Keratinocyte (primary cell): ENCODE measurements around the gene SYK. TPM values are rescaled to one million over a fixed set of nuclear protein-coding genes. Genes with fewer than 3 reads are reported as not detected.

Experiments
- DNase-seq: peaks from one replicate; pipeline ENCODE4 v3.0.0-alpha.2; 2011; ENCODE audit warnings: low read depth, missing footprints, low spot score
- FAIRE-seq: peaks from 2 replicates; lab custom pipeline; 2011; peaks lifted over from hg19 to GRCh38; lab: Jason Lieb, UNC
- H2AFZ ChIP-seq: 2 replicates; pipeline ENCODE4 v1.6.0; 2012; ENCODE audit warnings: low read length, control low read depth, inconsistent platforms; ENCODE audit not compliant: control insufficient read depth
- H3K27ac ChIP-seq: 2 replicates; pipeline ENCODE4 v1.5.1; 2011; ENCODE audit warnings: low read length; ENCODE audit not compliant: control insufficient read depth, insufficient read depth
- H3K27me3 ChIP-seq: 3 replicates; pipeline ENCODE4 v1.6.0; 2011; ENCODE audit warnings: low read length; ENCODE audit not compliant: control insufficient read depth, insufficient read depth; ENCODE audit errors: extremely low read depth
- H3K36me3 ChIP-seq, 2 experiments: 2 replicates in 1 of 2; 3 replicates in 1 of 2; pipeline ENCODE4 v1.5.1; 2011; ENCODE audit warnings: low read length in 2 of 2, mild to moderate bottlenecking in 1 of 2; ENCODE audit not compliant: control insufficient read depth in 2 of 2, insufficient read depth in 2 of 2; ENCODE audit errors: extremely low read depth in 1 of 2
- H3K4me1 ChIP-seq: 3 replicates; pipeline ENCODE4 v1.5.1; 2011; ENCODE audit warnings: low read length; ENCODE audit not compliant: control insufficient read depth, insufficient read depth; ENCODE audit errors: extremely low read depth
- H3K4me2 ChIP-seq: 3 replicates; pipeline ENCODE4 v1.6.0; 2011; ENCODE audit warnings: low read depth, low read length; ENCODE audit not compliant: control insufficient read depth, insufficient read depth; ENCODE audit errors: extremely low read depth
- H3K4me3 ChIP-seq, 3 experiments: fragments of 200-600 bp in 1 of 3; sonication (generic) in 1 of 3; 2 replicates in 2 of 3; 3 replicates in 1 of 3; pipeline ENCODE4 v1.5.1; 2011 to 2016; ENCODE audit warnings: low read length in 3 of 3, mild to moderate bottlenecking in 3 of 3, control low read depth in 2 of 3, inconsistent platforms in 1 of 3, low read depth in 1 of 3, mixed read lengths in 1 of 3, mixed run types in 1 of 3, moderate library complexity in 1 of 3; ENCODE audit not compliant: control insufficient read depth in 2 of 3, insufficient read depth in 2 of 3; ENCODE audit errors: extremely low read depth in 1 of 3
- H3K79me2 ChIP-seq: 2 replicates; pipeline ENCODE4 v1.6.0; 2012; ENCODE audit warnings: low read length; ENCODE audit not compliant: control insufficient read depth, insufficient read depth
- H3K9ac ChIP-seq: 3 replicates; pipeline ENCODE4 v1.6.0; 2011; ENCODE audit warnings: low read length; ENCODE audit not compliant: control insufficient read depth, insufficient read depth; ENCODE audit errors: extremely low read depth
- H3K9me1 ChIP-seq: 3 replicates; pipeline ENCODE4 v1.6.0; 2011; ENCODE audit warnings: low read length; ENCODE audit not compliant: control insufficient read depth, insufficient read depth; ENCODE audit errors: extremely low read depth
- H3K9me3 ChIP-seq: 2 replicates; pipeline ENCODE4 v1.5.1; 2012; ENCODE audit warnings: low read depth, low read length; ENCODE audit not compliant: control insufficient read depth
- H4K20me1 ChIP-seq: 3 replicates; pipeline ENCODE4 v1.6.0; 2011; ENCODE audit warnings: low read length; ENCODE audit not compliant: control insufficient read depth, insufficient read depth; ENCODE audit errors: extremely low read depth
- EZH2 ChIP-seq: IDR thresholded peaks from one replicate; pipeline ENCODE4 v1.6.1; 2012; ENCODE audit warnings: inconsistent platforms, mild to moderate bottlenecking, low read length, moderate library complexity
- dilution Hi-C: fragments of 300-500 bp; cut with MboI; formaldehyde crosslinking; loops from one replicate; pipeline ENCODE4 v1.7.0; 2020; ENCODE audit warnings: low sequenced_read_pairs; ENCODE audit not compliant: extremely low pct_ligation_motif_present
- polyA plus RNA-seq, 5 experiments: library from polyadenylated mRNA; depleted of rRNA in 3 of 5; stranded (reverse) in 3 of 5; stranded (forward) in 1 of 5; unstranded in 1 of 5; fragments of >200 nt; gene quantifications; 1 replicate in 1 of 5; 2 replicates in 3 of 5; 3 replicates in 1 of 5; pipeline versions ENCODE4 v1.2.1 to v1.2.3, GENCODE V29; 2011 to 2012; ENCODE audit warnings: missing spikeins in 2 of 5, low read depth in 1 of 5, low replicate concordance in 1 of 5
- TF ChIP-seq, protein P1 (sequence below), 3 experiments: IDR thresholded peaks in 1 of 3; conservative IDR thresholded peaks in 1 of 3; optimal IDR thresholded peaks in 1 of 3; 2 replicates in 2 of 3; 3 replicates in 1 of 3; pipeline versions ENCODE3 to v1.5.1; 2011; ENCODE audit warnings: low read length in 3 of 3, mild to moderate bottlenecking in 3 of 3, moderate library complexity in 2 of 3, control low read depth in 1 of 3, inconsistent platforms in 1 of 3; ENCODE audit not compliant: insufficient read depth in 2 of 3; ENCODE audit errors: extremely low read depth in 1 of 3

Gene SYK
- polyA plus RNA-seq, 1 donor (not counting 4 experiments of a cell fraction or from before 2014, with no cell fraction given): 2.0 TPM

DNA sequence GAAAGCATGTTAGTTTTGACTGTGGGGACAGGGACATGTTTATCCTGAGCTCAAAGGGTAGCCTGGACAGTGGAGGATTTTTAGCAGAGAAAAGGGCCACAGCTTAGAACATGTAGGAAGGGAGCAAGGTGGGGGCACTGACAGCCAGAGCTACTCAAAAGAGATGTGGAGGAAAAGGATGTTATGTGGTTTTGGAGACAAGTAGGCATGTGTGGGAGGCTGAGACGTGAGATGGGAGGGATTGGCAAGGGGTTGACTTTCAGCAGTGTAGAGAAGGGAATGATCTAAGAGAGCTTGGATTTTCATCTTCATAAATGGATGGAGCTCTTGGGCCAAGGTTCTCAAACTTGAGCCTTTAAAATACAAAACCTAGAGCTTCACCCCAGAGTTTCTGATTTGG, 24.0 kb downstream of the SYK start:
- no peak overlapping the region for H3K27ac ChIP-seq
- H3K9me1 ChIP-seq: no peaks in the 10 kb centered on the region
- peaks cover 3% of the 10 kb centered on the region for H3K4me1 ChIP-seq
- no peak overlapping the region for H3K4me3 ChIP-seq
- no peak overlapping the region for H3K9ac ChIP-seq
- no peak for TF ChIP-seq EZH2
- no peak overlapping the region for H3K4me2 ChIP-seq
- DNase-seq (no peak), FAIRE-seq (no peak)
- H3K27me3 ChIP-seq: no peaks in the 10 kb centered on the region
- H3K79me2 ChIP-seq: no peaks in the 10 kb centered on the region
- no peaks in the 10 kb centered on the region for H3K9me3 ChIP-seq
- dilution Hi-C loops: no loop called here
- H2AFZ ChIP-seq: no peak overlapping the region
- H3K36me3 ChIP-seq: no peaks in the 10 kb centered on the region
- H4K20me1 ChIP-seq: no peaks in the 10 kb centered on the region

DNA sequence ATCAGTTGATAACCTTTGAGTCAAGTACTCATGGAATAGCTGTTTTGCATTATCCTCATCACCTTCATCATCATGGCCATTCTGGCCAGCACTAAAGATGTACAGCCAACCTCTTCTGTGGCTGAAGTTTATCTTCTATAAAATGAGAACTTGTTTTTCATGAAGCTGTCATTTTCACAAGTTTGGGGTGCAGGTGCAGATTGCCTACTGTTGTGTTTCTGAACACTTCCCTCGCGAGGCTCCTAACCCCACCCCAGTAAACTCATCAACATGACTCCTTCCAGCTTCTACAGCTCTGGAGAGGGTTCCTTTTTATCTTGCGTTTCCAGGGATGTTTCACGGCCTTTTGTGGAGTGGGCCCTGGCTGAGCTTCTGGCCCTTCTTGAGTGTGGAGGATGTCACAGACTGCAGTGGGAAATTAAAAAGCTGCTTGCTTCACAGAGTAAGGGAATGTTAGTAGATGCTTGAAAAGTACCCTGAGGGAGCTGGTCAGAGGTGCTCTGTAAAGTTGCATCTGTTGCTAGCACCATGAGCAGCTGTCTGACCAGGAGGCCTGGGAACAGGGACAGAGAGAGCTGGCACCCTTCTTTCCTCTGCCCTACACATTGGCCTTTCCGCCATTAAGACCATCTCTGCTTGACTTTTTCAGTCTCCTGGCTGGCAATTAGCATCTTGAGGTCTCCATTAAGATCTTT, 24.9 kb downstream of the SYK start:
- no peak overlapping the region for H3K27ac ChIP-seq
- no peaks in the 10 kb centered on the region for H4K20me1 ChIP-seq
- no peak for TF ChIP-seq EZH2
- TF ChIP-seq, protein P1, sequence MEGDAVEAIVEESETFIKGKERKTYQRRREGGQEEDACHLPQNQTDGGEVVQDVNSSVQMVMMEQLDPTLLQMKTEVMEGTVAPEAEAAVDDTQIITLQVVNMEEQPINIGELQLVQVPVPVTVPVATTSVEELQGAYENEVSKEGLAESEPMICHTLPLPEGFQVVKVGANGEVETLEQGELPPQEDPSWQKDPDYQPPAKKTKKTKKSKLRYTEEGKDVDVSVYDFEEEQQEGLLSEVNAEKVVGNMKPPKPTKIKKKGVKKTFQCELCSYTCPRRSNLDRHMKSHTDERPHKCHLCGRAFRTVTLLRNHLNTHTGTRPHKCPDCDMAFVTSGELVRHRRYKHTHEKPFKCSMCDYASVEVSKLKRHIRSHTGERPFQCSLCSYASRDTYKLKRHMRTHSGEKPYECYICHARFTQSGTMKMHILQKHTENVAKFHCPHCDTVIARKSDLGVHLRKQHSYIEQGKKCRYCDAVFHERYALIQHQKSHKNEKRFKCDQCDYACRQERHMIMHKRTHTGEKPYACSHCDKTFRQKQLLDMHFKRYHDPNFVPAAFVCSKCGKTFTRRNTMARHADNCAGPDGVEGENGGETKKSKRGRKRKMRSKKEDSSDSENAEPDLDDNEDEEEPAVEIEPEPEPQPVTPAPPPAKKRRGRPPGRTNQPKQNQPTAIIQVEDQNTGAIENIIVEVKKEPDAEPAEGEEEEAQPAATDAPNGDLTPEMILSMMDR (optimal IDR thresholded peaks at IDR 0.05 in 1 of 3, IDR thresholded peaks at IDR 0.05 in 1 of 3, conservative IDR thresholded peaks at IDR 0.05 in 1 of 3; ENCODE audit: extremely low read depth in 1 of 3, insufficient read depth in 2 of 3, low read length in 3 of 3): no peak
- dilution Hi-C loops: no loop called here
- FAIRE-seq (no peak), DNase-seq (no peak)
- no peak overlapping the region for H3K9ac ChIP-seq
- H3K4me2 ChIP-seq: no peak overlapping the region
- peaks cover 3% of the 10 kb centered on the region for H3K4me1 ChIP-seq
- no peaks in the 10 kb centered on the region for H3K9me1 ChIP-seq
- H3K27me3 ChIP-seq: no peaks in the 10 kb centered on the region
- no peaks in the 10 kb centered on the region for H3K79me2 ChIP-seq
- H3K4me3 ChIP-seq: no peak overlapping the region
- no peaks in the 10 kb centered on the region for H3K9me3 ChIP-seq
- no peak overlapping the region for H2AFZ ChIP-seq
- H3K36me3 ChIP-seq: no peaks in the 10 kb centered on the region
